ENCODE measurements around the gene COL26A1.

GRCh38 chr7:101436221-101436735 is 73.6 kb downstream of the COL26A1 start:
- TF ChIP-seq CTCF (IDR thresholded peaks at IDR 0.05; ENCODE audit: poor library complexity) = no peak
- no peak for TF ChIP-seq EZH2phosphoT487 (IDR thresholded peaks at IDR 0.05; ENCODE audit: low read depth, severe bottlenecking, unreplicated experiment)
